ENCODE measurements around the gene SKA1.

DNA sequence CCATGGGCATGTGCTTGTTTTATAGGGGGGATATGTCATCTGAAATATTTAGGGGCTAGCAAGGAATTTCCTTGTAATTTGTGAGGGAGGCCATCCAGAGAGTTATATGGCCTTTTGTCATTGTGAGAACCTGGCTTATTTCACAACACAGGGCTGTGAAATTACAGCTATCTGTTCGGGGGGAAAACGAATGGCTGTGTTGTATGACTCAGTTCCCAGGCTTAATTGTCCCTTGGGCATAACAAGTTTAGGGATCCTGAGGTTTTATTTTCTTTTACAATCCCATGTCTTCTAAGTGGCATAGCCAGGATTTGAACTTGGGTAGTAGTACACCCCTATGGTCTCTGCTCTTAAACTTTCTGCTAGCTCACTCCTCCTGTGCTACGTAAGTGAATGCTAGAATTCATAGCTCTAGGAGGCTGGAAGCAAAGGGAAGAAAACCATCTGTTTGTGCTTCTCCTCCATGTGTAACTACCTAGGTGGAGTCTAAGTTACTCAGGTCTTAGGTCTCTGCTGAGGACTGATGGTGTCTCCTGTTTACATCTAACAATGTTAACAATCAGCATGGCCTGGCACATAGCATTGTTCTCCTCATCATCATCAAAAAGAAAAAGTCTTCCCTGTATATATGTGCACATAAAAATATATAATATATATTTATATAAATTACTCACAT lies 53.8 kb downstream of the SKA1 start:
- no peak for TF ChIP-seq EZH2 (IDR thresholded peaks at IDR 0.05; ENCODE audit: borderline replicate concordance, low read length)
- TF ChIP-seq CTCF (conservative IDR thresholded peaks at IDR 0.05 in 1 of 2, IDR thresholded peaks at IDR 0.05 in 1 of 2; ENCODE audit: extremely low read depth in 1 of 2, insufficient read depth in 1 of 2, low read depth in 1 of 2, low read length in 2 of 2): no peak

Measured in mammary epithelial cell (primary cell).